Parathyroid adenoma (tissue), 2 donors: ENCODE data around the gene PTPRC.
A peak's percentile ranks its signal among the peaks of the same experiment; 100 is the strongest.

Experiments used
- H2AFZ ChIP-seq: fragments of 300-600 bp; sonication (generic); one replicate; pipeline ENCODE4 v1.7.0; 2017; ENCODE audit warnings: antibody characterized with exemption, mild to moderate bottlenecking
- H3K27ac ChIP-seq: fragments of 300-600 bp; sonication (generic); one replicate; pipeline ENCODE4 v1.7.0; 2017
- H3K27me3 ChIP-seq: fragments of 300-600 bp; sonication (generic); one replicate; pipeline ENCODE4 v1.7.0; 2017; ENCODE audit warnings: low read length; ENCODE audit not compliant: control insufficient read depth, insufficient read depth
- H3K36me3 ChIP-seq: fragments of 300-600 bp; sonication (generic); one replicate; pipeline ENCODE4 v1.7.0; 2017; ENCODE audit warnings: low read length; ENCODE audit not compliant: control insufficient read depth, insufficient read depth
- H3K4me1 ChIP-seq: fragments of 300-600 bp; sonication (generic); one replicate; pipeline ENCODE4 v1.7.0; 2017; ENCODE audit warnings: control low read depth
- H3K4me2 ChIP-seq: fragments of 300-600 bp; sonication (generic); one replicate; pipeline ENCODE4 v1.7.0; 2017; ENCODE audit warnings: low read length
- H3K4me3 ChIP-seq: fragments of 300-600 bp; sonication (generic); one replicate; pipeline ENCODE4 v1.7.0; 2017; ENCODE audit warnings: low read depth, low read length
- H3K79me2 ChIP-seq: fragments of 300-600 bp; sonication (generic); one replicate; pipeline ENCODE4 v1.7.0; 2017; ENCODE audit warnings: control low read depth
- H3K9ac ChIP-seq: fragments of 300-600 bp; sonication (generic); one replicate; pipeline ENCODE4 v1.7.0; 2017; ENCODE audit warnings: mild to moderate bottlenecking
- H3K9me3 ChIP-seq: fragments of 300-600 bp; sonication (generic); one replicate; pipeline ENCODE4 v1.7.0; 2017; ENCODE audit warnings: low read length; ENCODE audit not compliant: control insufficient read depth
- CTCF ChIP-seq: fragments of 300-600 bp; sonication (generic); IDR thresholded peaks from one replicate; pipeline ENCODE4 v1.7.0; 2017; ENCODE audit warnings: antibody characterized with exemption, mild to moderate bottlenecking
- donor health status: primary hyperparathyroidism.

The PTPRC gene

GRCh38 chr1:198657550-198658064, 18.8 kb downstream of the PTPRC start:
- H3K4me3 ChIP-seq, result no peak overlapping the region
- peak overlapping the region; percentile 5 for H2AFZ ChIP-seq
- H3K36me3 ChIP-seq, result no peaks in the 10 kb centered on the region
- H3K9ac ChIP-seq, result no peak overlapping the region
- no peak overlapping the region for H3K4me2 ChIP-seq
- peak overlapping the region; percentile 69 for H3K27ac ChIP-seq
- no peaks in the 10 kb centered on the region for H3K27me3 ChIP-seq
- no peaks in the 10 kb centered on the region for H3K79me2 ChIP-seq
- TF ChIP-seq CTCF, result no peak
- H3K9me3 ChIP-seq, result no peaks in the 10 kb centered on the region
- peaks cover 6% of the 10 kb centered on the region for H3K4me1 ChIP-seq

- H3K9ac ChIP-seq, result no peak overlapping the region
- H2AFZ ChIP-seq, result no peak overlapping the region
- no peaks in the 10 kb centered on the region for H3K9me3 ChIP-seq
- no peak overlapping the region for H3K27ac ChIP-seq
- no peak for TF ChIP-seq CTCF
- peaks cover 6% of the 10 kb centered on the region for H3K4me1 ChIP-seq
- no peaks in the 10 kb centered on the region for H3K79me2 ChIP-seq
- no peaks in the 10 kb centered on the region for H3K27me3 ChIP-seq
- H3K4me3 ChIP-seq, result no peak overlapping the region
- no peak overlapping the region for H3K4me2 ChIP-seq
- no peaks in the 10 kb centered on the region for H3K36me3 ChIP-seq
Measured at GRCh38 chr1:198660341-198661261, 21.8 kb downstream of the PTPRC start.

GRCh38 chr1:198662821-198663220, 24.0 kb downstream of the PTPRC start:
- H3K27me3 ChIP-seq, result no peaks in the 10 kb centered on the region
- H3K36me3 ChIP-seq, result no peaks in the 10 kb centered on the region
- H3K9ac ChIP-seq, result no peak overlapping the region
- H3K9me3 ChIP-seq, result no peaks in the 10 kb centered on the region
- H3K27ac ChIP-seq, result no peak overlapping the region
- peaks cover 3% of the 10 kb centered on the region for H3K4me1 ChIP-seq
- no peak overlapping the region for H3K4me2 ChIP-seq
- H2AFZ ChIP-seq, result no peak overlapping the region
- TF ChIP-seq CTCF, result no peak
- no peak overlapping the region for H3K4me3 ChIP-seq
- no peaks in the 10 kb centered on the region for H3K79me2 ChIP-seq

- TF ChIP-seq CTCF, result no peak
- Histone ChIP-seq H3K27ac (no peak overlapping the region), H3K4me1 (no peaks in the 10 kb centered on the region)
Measured at GRCh38 chr1:198664068-198664788, 25.4 kb downstream of the PTPRC start.

More at GRCh38 chr1:198664068-198664788, 25.4 kb downstream of the PTPRC start:
- H3K9me3 ChIP-seq, result no peaks in the 10 kb centered on the region
- H2AFZ ChIP-seq, result no peak overlapping the region
- H3K36me3 ChIP-seq, result no peaks in the 10 kb centered on the region
- no peak overlapping the region for H3K9ac ChIP-seq
- no peak overlapping the region for H3K4me2 ChIP-seq
- H3K79me2 ChIP-seq, result no peaks in the 10 kb centered on the region
- H3K27me3 ChIP-seq, result no peaks in the 10 kb centered on the region
- H3K4me3 ChIP-seq, result no peak overlapping the region
